GM06990 (cell line): ENCODE data around the gene FBXO33.

Source experiments
- DNase-seq: peaks from one replicate; pipeline ENCODE4 v3.0.0-alpha.2; 2011; ENCODE audit not compliant: insufficient read length; ENCODE audit errors: extremely low read depth
- H3K27me3 ChIP-seq: replicated peaks from 2 replicates; pipeline ENCODE4 v1.6.0; 2011; ENCODE audit warnings: low read length; ENCODE audit not compliant: control insufficient read depth, insufficient read depth
- H3K36me3 ChIP-seq: 2 replicates; pipeline ENCODE4 v1.5.1; 2011; ENCODE audit warnings: low read length; ENCODE audit not compliant: control insufficient read depth, insufficient read depth
- H3K4me3 ChIP-seq: replicated peaks from 2 replicates; pipeline ENCODE4 v1.5.1; 2011; ENCODE audit warnings: low read depth, mild to moderate bottlenecking, control low read depth, low read length
- TF ChIP-seq, protein P1 (sequence below): IDR thresholded peaks from 2 replicates; pipeline ENCODE4 v1.5.1; 2011; ENCODE audit warnings: low read length, control low read depth, mild to moderate bottlenecking, inconsistent platforms; ENCODE audit not compliant: insufficient read depth, poor library complexity, severe bottlenecking

The FBXO33 gene

GRCh38 chr14:39459795-39460478, 27.7 kb upstream of the FBXO33 start:
- no peaks in the 10 kb centered on the region for H3K27me3 ChIP-seq
- DNase-seq, result no peak
- TF ChIP-seq, protein P1, sequence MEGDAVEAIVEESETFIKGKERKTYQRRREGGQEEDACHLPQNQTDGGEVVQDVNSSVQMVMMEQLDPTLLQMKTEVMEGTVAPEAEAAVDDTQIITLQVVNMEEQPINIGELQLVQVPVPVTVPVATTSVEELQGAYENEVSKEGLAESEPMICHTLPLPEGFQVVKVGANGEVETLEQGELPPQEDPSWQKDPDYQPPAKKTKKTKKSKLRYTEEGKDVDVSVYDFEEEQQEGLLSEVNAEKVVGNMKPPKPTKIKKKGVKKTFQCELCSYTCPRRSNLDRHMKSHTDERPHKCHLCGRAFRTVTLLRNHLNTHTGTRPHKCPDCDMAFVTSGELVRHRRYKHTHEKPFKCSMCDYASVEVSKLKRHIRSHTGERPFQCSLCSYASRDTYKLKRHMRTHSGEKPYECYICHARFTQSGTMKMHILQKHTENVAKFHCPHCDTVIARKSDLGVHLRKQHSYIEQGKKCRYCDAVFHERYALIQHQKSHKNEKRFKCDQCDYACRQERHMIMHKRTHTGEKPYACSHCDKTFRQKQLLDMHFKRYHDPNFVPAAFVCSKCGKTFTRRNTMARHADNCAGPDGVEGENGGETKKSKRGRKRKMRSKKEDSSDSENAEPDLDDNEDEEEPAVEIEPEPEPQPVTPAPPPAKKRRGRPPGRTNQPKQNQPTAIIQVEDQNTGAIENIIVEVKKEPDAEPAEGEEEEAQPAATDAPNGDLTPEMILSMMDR, result no peak
- no peaks in the 10 kb centered on the region for H3K36me3 ChIP-seq
- H3K4me3 ChIP-seq, result no peak overlapping the region

- TF ChIP-seq, protein P1, result no peak
- no peaks in the 10 kb centered on the region for H3K27me3 ChIP-seq
- H3K4me3 ChIP-seq, result no peak overlapping the region
- no peaks in the 10 kb centered on the region for H3K36me3 ChIP-seq
- no peak for DNase-seq
These were observed 24.5 kb upstream of the FBXO33 start for GRCh38 chr14:39456702-39457250.

- Histone ChIP-seq H3K36me3 (no peaks in the 10 kb centered on the region), H3K27me3 (no peaks in the 10 kb centered on the region), H3K4me3 (no peak overlapping the region)
- TF ChIP-seq, protein P1, result no peak
- DNase-seq, result no peak
These were observed 22.8 kb upstream of the FBXO33 start for GRCh38 chr14:39454906-39455539.

- no peak for DNase-seq
- H3K4me3 ChIP-seq, result no peak overlapping the region
- no peaks in the 10 kb centered on the region for H3K36me3 ChIP-seq
- TF ChIP-seq, protein P1, result no peak
- H3K27me3 ChIP-seq, result no peaks in the 10 kb centered on the region
These were observed 20.4 kb upstream of the FBXO33 start for GRCh38 chr14:39452680-39453079.

DNA sequence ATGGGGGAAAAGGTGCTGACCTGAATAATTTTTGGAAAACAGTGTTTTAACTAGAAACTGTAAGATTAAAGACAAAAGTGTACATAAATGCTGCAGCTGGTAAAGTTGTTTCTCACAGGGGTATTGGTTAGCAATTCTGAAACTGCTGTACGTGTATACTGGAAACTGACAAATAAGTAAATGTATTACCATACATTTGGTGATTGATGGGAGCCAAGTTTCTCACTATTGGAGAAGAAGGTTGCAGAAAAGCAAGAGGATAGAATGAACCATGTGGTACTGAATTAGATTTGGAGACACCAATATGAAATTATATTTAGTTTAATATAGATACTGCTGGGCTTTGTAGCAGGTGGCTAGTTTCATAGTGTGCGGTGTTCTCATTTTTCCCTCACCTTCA, 19.6 kb upstream of the FBXO33 start:
- no peaks in the 10 kb centered on the region for H3K27me3 ChIP-seq
- no peak for DNase-seq
- H3K36me3 ChIP-seq, result no peaks in the 10 kb centered on the region
- TF ChIP-seq, protein P1, result no peak
- H3K4me3 ChIP-seq, result no peak overlapping the region
